ENCODE measurements around the gene SMURF1.

DNA sequence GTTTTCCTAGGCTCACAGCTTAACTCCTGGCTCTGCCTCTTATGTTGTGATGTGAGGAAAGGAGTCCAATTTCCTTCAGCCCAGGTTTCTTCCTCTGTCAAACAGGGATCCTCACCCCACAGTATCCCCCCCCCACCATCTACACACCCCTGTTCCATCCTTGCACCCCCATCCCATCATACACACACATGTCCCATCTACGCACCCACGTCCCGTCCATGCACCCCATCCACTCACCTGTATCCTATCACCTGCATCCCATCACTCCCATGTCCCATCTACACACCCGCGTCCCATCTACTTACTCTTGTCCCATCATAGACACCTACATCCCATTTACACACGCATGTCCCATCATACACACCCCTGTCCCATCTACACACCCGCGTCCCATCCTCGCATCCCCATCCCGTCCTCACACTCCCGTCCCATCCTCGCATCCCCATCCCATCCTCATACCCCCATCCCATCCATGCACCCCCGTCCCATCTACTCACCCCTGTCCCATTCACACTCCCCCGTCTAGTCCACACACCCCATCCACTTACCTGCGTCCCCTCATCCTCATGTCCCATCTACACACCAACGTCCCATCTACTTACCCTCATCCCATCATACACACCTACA is 148.3 kb downstream of the SMURF1 start:
- TF ChIP-seq GATA3 (IDR thresholded peaks at IDR 0.05; ENCODE audit: low read depth, low read length) (no peak), GATA2 (IDR thresholded peaks at IDR 0.05; ENCODE audit: low read depth, low read length) (no peak)
